Stimulated activated CD8-positive, alpha-beta memory T cell treated with anti-CD3 and anti-CD28 coated beads, Interleukin-7, amount 100 ng/mL, for 24 hours (primary cell): ENCODE data around the gene SLC25A27.
"Not testable (repeated sequence)": the region's sequence is repeated elsewhere in the genome, so short reads cannot be mapped to it uniquely, and the experiment has no call there.

Experiments used
- DNase-seq: peaks from one replicate; pipeline ENCODE4 v3.0.0-alpha.2; 2020; ENCODE audit warnings: low read depth

SLC25A27 gene

GRCh38 chr6:46652603-46653438 lies at the start of gene SLC25A27, which contains the start of gene CYP39A1:
Gene SLC25A27 (plus strand): TSS chr6:46652975. CDS start chr6:46653193, 218 bp downstream.
Gene CYP39A1 (minus strand): TSS chr6:46652818. CDS start chr6:46652582, 236 bp downstream.
- DNase-seq, result peak; percentile 71

- DNase-seq, result no peak
These were observed 47.5 kb upstream of the SLC25A27 start for GRCh38 chr6:46605091-46605797.

- no peak for DNase-seq
These were observed 46.4 kb upstream of the SLC25A27 start for GRCh38 chr6:46606338-46606737.

- no peak for DNase-seq
These were observed 41.8 kb upstream of the SLC25A27 start for GRCh38 chr6:46610862-46611553.

- DNase-seq, result no peak
These were observed 40.1 kb upstream of the SLC25A27 start for GRCh38 chr6:46612645-46613044.

- DNase-seq, result no peak
These were observed 34.0 kb upstream of the SLC25A27 start for GRCh38 chr6:46618726-46619125.

GRCh38 chr6:46626228-46626909 lies 26.4 kb upstream of the SLC25A27 start:
- DNase-seq, result no peak

GRCh38 chr6:46626976-46627375 lies 25.8 kb upstream of the SLC25A27 start:
- no peak for DNase-seq

GRCh38 chr6:46628498-46628897 lies 24.3 kb upstream of the SLC25A27 start:
- no peak for DNase-seq

GRCh38 chr6:46628976-46629375 lies 23.8 kb upstream of the SLC25A27 start:
- DNase-seq, result no peak

GRCh38 chr6:46629691-46630090 lies 23.1 kb upstream of the SLC25A27 start:
- no peak for DNase-seq

- DNase-seq, result no peak
These were observed 20.7 kb upstream of the SLC25A27 start for GRCh38 chr6:46632053-46632452.

GRCh38 chr6:46635462-46635861 lies 17.3 kb upstream of the SLC25A27 start:
- no peak for DNase-seq

GRCh38 chr6:46637145-46637544 lies 15.6 kb upstream of the SLC25A27 start:
- DNase-seq, result no peak

GRCh38 chr6:46637933-46638332 lies 14.8 kb upstream of the SLC25A27 start:
- no peak for DNase-seq

- DNase-seq, result no peak
These were observed 14.1 kb upstream of the SLC25A27 start for GRCh38 chr6:46638650-46639049.

- no peak for DNase-seq
These were observed 9.6 kb upstream of the SLC25A27 start for GRCh38 chr6:46642928-46643751.

- no peak for DNase-seq
These were observed 7.5 kb upstream of the SLC25A27 start for GRCh38 chr6:46645265-46645664.

- not testable (repeated sequence) for DNase-seq
These were observed 4.7 kb upstream of the SLC25A27 start for GRCh38 chr6:46648108-46648507.

GRCh38 chr6:46648869-46649492 lies 3.8 kb upstream of the SLC25A27 start:
- no peak for DNase-seq

- no peak for DNase-seq
These were observed 1.8 kb upstream of the SLC25A27 start for GRCh38 chr6:46651006-46651405.
